ENCODE measurements around the gene IL22RA2. TPM values are rescaled to one million over a fixed set of nuclear protein-coding genes. Genes with fewer than 3 reads are reported as not detected.

Gene IL22RA2
- polyA plus RNA-seq, 1 donor (not counting 4 experiments of a cell fraction or from before 2014, with no cell fraction given): 0.03 TPM

- Histone ChIP-seq H3K79me2 (ENCODE audit: control insufficient read depth, insufficient read depth, low read length) (peaks cover 42% of the 10 kb centered on the region), H3K36me3 (ENCODE audit: control insufficient read depth in 2 of 2, extremely low read depth in 1 of 2, insufficient read depth in 2 of 2, low read length in 2 of 2) (peaks cover 10 to 13% of the 10 kb centered on the region in 2 experiments), H2AFZ (ENCODE audit: control insufficient read depth, low read length) (no peak overlapping the region), H3K27ac (ENCODE audit: control insufficient read depth, insufficient read depth, low read length) (no peak overlapping the region), H3K9me1 (ENCODE audit: control insufficient read depth, extremely low read depth, insufficient read depth, low read length) (no peaks in the 10 kb centered on the region), H3K9ac (ENCODE audit: control insufficient read depth, extremely low read depth, insufficient read depth, low read length) (no peak overlapping the region), H3K4me3 (ENCODE audit: control insufficient read depth in 2 of 3, extremely low read depth in 1 of 3, insufficient read depth in 2 of 3, low read depth in 1 of 3, low read length in 3 of 3) (no peak overlapping the region), H3K27me3 (ENCODE audit: control insufficient read depth, extremely low read depth, insufficient read depth, low read length) (no peaks in the 10 kb centered on the region), H3K9me3 (ENCODE audit: control insufficient read depth, low read depth, low read length) (no peaks in the 10 kb centered on the region), H3K4me1 (ENCODE audit: control insufficient read depth, extremely low read depth, insufficient read depth, low read length) (no peaks in the 10 kb centered on the region), H4K20me1 (ENCODE audit: control insufficient read depth, extremely low read depth, insufficient read depth, low read length) (peaks cover 3% of the 10 kb centered on the region), H3K4me2 (ENCODE audit: control insufficient read depth, extremely low read depth, insufficient read depth, low read depth, low read length) (no peak overlapping the region)
- FAIRE-seq (no peak), DNase-seq (ENCODE audit: low read depth, low spot score) (no peak)
- dilution Hi-C loops (cut with MboI; ENCODE audit: extremely low pct_ligation_motif_present, low sequenced_read_pairs): no loop called here
- no peak for TF ChIP-seq EZH2 (IDR thresholded peaks at IDR 0.05; ENCODE audit: low read length)
- no peak for TF ChIP-seq CTCF (optimal IDR thresholded peaks at IDR 0.05 in 1 of 3, IDR thresholded peaks at IDR 0.05 in 1 of 3, conservative IDR thresholded peaks at IDR 0.05 in 1 of 3; ENCODE audit: extremely low read depth in 1 of 3, insufficient read depth in 2 of 3, low read length in 3 of 3)
These were observed 33.1 kb upstream of the IL22RA2 start for GRCh38 chr6:137206577-137206976.

GRCh38 chr6:137203256-137203655, 29.8 kb upstream of the IL22RA2 start:
- Histone ChIP-seq H3K9ac (ENCODE audit: control insufficient read depth, extremely low read depth, insufficient read depth, low read length) (no peak overlapping the region), H2AFZ (ENCODE audit: control insufficient read depth, low read length) (no peak overlapping the region), H3K27me3 (ENCODE audit: control insufficient read depth, extremely low read depth, insufficient read depth, low read length) (no peaks in the 10 kb centered on the region), H3K4me2 (ENCODE audit: control insufficient read depth, extremely low read depth, insufficient read depth, low read depth, low read length) (no peak overlapping the region), H3K79me2 (ENCODE audit: control insufficient read depth, insufficient read depth, low read length) (peaks cover 8% of the 10 kb centered on the region), H3K27ac (ENCODE audit: control insufficient read depth, insufficient read depth, low read length) (no peak overlapping the region), H3K4me3 (ENCODE audit: control insufficient read depth in 2 of 3, extremely low read depth in 1 of 3, insufficient read depth in 2 of 3, low read depth in 1 of 3, low read length in 3 of 3) (no peak overlapping the region), H3K9me1 (ENCODE audit: control insufficient read depth, extremely low read depth, insufficient read depth, low read length) (no peaks in the 10 kb centered on the region), H4K20me1 (ENCODE audit: control insufficient read depth, extremely low read depth, insufficient read depth, low read length) (no peaks in the 10 kb centered on the region), H3K9me3 (ENCODE audit: control insufficient read depth, low read depth, low read length) (no peaks in the 10 kb centered on the region), H3K36me3 (ENCODE audit: control insufficient read depth in 2 of 2, extremely low read depth in 1 of 2, insufficient read depth in 2 of 2, low read length in 2 of 2) (peaks cover 10 to 16% of the 10 kb centered on the region in 2 experiments), H3K4me1 (ENCODE audit: control insufficient read depth, extremely low read depth, insufficient read depth, low read length) (no peaks in the 10 kb centered on the region)
- dilution Hi-C loops (cut with MboI; ENCODE audit: extremely low pct_ligation_motif_present, low sequenced_read_pairs): no loop called here
- TF ChIP-seq EZH2 (IDR thresholded peaks at IDR 0.05; ENCODE audit: low read length): no peak
- TF ChIP-seq CTCF (optimal IDR thresholded peaks at IDR 0.05 in 1 of 3, IDR thresholded peaks at IDR 0.05 in 1 of 3, conservative IDR thresholded peaks at IDR 0.05 in 1 of 3; ENCODE audit: extremely low read depth in 1 of 3, insufficient read depth in 2 of 3, low read length in 3 of 3): no peak
- FAIRE-seq (no peak), DNase-seq (ENCODE audit: low read depth, low spot score) (no peak)
